Measurements from ENCODE around the gene PRC1.

DNA sequence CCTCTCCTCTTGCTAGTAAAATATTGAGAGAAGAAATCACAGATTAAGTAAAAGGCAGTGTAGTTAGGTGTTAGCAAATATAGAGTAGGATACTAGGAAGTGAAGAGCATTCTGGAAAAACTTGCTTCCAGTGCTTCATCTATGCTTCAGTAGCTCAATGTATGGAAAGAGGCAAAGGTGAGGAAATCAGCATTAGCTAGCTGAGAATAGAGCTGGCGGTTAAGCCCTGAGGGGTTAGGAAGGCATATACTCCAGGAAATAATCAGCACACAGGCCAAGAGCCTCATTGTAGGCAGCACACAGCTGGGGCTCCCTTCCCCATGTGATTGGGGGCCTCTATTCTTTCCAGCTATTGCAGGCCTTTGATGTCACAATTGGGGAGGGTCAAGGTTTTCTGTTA lies 25.9 kb downstream of the PRC1 start:
- TF ChIP-seq, protein P1, sequence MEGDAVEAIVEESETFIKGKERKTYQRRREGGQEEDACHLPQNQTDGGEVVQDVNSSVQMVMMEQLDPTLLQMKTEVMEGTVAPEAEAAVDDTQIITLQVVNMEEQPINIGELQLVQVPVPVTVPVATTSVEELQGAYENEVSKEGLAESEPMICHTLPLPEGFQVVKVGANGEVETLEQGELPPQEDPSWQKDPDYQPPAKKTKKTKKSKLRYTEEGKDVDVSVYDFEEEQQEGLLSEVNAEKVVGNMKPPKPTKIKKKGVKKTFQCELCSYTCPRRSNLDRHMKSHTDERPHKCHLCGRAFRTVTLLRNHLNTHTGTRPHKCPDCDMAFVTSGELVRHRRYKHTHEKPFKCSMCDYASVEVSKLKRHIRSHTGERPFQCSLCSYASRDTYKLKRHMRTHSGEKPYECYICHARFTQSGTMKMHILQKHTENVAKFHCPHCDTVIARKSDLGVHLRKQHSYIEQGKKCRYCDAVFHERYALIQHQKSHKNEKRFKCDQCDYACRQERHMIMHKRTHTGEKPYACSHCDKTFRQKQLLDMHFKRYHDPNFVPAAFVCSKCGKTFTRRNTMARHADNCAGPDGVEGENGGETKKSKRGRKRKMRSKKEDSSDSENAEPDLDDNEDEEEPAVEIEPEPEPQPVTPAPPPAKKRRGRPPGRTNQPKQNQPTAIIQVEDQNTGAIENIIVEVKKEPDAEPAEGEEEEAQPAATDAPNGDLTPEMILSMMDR (IDR thresholded peaks at IDR 0.05; ENCODE audit: insufficient read depth, low read depth, low read length): no peak
- no peak for TF ChIP-seq EZH2 (IDR thresholded peaks at IDR 0.05; ENCODE audit: insufficient read depth, low read length)

All from astrocyte (in vitro differentiated cells and primary cell).